Activated CD8-positive, alpha-beta memory T cell treated with anti-CD3 and anti-CD28 coated beads, Interleukin-2, amount 50 U/mL, for 1 hour (primary cell): ENCODE results near the gene DNM3.

Experiments
- DNase-seq: peaks from one replicate; pipeline ENCODE4 v3.0.0-alpha.2; 2020; ENCODE audit errors: extremely low read depth

DNM3 gene

DNA sequence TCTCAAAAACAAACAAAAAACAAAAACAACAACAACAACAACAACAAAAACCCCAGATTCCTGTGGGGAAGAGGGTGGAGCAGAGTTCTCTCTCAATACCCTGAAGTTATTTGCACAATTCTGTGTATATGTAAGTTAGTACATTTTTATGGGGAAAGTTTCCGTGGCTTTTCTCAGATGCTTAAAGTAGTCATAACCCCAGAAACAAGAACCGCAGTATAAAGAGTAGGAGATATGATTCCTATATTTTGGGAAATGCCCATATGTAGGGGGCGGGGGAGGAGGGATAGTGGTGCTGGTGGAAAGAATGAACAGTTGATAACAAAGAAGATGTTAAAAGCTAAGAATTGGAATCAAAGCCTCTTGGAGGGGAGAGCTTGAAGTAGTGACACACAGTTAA is 131.5 kb downstream of the DNM3 start:
- no peak for DNase-seq

- no peak for DNase-seq
Measured at GRCh38 chr1:171973421-171973820, 132.1 kb downstream of the DNM3 start.

DNA sequence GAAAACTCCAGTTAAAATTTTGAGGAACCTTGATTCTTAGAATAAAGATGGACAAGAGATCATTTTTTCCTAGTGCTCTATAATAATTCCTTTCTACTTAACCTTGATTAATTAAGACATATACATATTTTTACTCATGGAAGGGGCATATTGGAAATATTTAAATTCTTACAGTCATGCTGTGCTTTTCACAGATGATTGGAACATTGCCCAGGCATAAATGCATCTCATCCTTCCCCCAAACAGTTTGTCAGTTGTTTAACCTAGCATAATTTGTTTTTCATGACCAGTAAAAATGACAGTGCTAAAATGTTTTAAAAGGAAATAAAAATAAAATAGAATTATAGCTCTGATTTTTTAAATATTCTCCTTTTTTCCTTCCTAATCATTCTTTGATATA is 140.0 kb downstream of the DNM3 start:
- DNase-seq, result no peak

DNA sequence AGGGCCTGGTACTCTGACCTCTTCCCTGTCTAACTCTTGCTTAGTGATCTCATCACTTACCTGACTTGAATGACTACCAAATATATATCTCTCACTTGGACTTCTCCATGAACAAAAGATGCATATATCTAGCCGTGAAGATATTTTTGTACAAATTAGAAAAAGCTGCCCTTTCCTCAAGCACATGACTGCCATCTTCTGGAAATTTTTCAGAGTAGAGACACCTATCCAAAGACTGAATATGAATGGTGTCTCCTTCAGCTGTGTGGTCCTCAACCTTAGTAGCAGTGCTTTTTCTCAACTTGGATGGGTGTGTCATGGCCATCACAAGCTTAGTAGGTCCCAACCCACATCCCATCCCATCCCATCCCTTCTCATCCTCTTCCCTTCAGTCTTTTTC is 142.3 kb downstream of the DNM3 start:
- DNase-seq, result no peak

- DNase-seq, result no peak
Measured at GRCh38 chr1:171984262-171984661, 143.0 kb downstream of the DNM3 start.

- no peak for DNase-seq
Measured at GRCh38 chr1:171984850-171985485, 143.7 kb downstream of the DNM3 start.

DNA sequence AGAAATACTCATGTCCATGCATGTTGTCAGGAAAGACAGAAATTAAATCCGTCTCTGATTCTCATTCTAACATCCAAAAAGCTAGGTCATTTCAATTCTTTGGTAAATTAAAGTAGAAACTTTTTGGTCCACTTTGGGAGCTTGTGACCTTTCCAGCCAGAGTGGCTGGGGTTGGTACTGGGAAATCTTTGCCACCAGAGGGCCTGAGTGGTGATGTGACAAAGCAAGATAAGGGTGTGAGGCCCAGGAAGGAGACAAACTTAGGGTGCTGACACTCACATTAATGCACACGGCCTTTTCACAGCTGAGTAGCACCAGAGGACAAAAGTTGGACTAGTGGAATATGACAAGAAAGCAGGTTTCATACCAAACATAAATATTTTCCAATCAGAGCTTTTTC is 144.3 kb downstream of the DNM3 start:
- DNase-seq, result no peak

- DNase-seq, result no peak
Measured at GRCh38 chr1:171988243-171988885, 147.1 kb downstream of the DNM3 start.

DNA sequence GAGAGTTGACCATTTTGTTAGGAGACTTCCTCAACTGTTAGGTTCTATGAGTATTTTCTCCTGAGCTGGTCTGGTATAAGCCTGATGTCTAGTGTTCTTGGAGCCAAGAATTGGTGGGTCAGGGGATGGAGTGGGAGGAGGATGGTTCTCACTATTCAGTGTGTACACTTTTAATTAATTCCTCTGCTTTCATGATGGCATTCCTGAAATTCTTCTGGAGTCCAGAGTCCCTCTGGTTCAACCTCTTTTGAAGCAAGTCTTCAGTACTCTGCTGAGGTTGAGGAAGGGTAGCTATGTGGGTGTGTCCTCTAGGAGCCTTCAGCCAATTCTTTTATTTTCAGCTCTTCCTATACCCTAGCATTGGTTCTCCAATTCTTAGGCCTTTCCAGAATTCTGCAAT is 149.1 kb downstream of the DNM3 start:
- DNase-seq, result no peak

DNA sequence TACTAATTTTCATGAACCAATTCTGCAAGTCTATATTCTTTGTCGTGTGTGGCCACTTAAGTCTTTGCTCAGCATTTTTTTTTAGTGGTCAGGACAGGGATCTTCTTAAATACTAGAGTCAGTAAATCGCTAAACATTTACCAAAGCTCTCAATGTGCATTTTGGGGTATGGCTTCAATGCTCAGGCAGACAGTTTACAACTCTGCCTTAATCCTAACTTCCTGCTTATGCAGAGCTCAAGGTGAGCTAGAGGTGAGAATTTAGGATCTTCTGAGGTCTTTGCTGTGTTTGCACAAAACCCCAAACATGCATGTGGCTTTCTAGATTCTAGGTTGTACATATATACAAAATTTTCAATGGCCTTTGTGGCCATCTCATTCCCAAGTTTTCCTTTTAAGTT is 153.0 kb downstream of the DNM3 start:
- DNase-seq, result no peak

DNA sequence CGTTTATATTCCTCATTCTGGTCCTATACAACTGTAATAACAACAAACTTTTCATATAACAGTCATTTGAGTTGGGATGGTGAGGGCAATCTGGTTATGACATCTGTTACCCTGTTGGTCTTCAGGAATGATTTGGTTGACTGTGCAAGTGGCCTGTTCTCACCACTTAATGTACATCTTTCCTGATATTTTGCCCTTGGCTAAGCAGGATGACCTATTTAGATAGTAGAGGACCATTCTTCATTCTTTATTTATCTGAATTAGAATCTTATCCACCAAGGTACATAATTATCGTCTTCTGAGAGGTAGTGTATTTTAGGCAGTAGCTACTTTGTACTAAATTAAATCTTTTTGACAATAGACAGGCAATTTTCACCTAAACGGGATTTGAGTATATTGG is 154.3 kb downstream of the DNM3 start:
- no peak for DNase-seq

DNA sequence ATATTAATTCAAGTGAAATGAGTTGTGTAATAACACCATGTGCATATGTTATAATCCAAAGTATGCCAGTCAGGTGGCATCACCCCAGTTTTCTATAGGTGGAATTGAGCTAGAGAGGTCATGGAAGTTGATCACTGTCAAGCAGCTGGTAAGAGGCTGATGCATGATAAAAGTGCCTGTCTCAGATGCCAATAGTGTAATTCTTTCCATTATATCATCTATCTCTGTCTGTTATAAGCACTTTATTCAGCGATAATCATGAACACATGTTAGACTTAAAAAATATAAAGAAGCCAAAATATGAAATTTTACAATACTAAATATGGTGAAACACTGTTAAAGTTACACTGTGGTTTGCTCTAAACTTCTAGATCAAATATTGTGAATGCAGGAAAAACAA is 156.6 kb downstream of the DNM3 start:
- DNase-seq, result no peak

GRCh38 chr1:171998711-171999110 is 157.4 kb downstream of the DNM3 start:
- DNase-seq, result no peak

DNA sequence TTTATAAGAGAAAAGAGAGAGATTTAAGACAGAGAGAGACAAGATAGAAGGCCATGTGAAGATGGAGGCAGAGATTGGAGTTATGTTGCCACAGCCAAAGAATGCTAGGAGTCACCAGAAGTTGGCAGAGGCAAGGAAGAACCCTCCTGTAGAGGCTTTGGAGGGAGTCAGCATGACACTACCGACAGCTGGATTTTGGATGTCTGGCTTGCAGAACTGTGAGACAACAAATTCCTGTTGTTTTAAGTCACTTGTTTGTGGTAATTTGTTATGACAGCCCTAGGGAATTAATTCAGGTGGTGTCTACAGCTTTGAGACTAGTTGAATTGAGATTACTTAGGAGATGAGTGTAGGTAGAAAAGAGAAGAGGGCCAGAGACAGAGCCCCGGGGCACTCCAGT is 158.5 kb downstream of the DNM3 start:
- DNase-seq, result no peak

DNA sequence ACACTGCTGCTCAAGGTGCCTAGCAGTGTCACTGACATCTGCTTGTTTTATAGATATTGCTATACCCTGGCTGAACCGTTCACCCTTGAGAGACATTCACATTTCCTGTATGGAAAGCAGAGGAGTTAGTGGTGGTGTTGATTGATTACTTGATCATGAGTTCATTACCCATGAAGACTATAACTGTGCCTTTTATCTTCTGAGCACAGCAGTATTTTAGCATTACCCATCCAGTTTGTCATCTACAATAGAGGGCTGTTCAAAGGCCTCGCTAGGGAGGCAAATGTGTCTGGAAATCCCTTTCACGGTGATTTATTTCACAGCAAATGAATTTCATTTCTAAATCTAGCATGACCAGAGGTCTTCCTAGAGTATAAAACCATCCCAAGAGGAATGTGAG is 160.0 kb downstream of the DNM3 start:
- no peak for DNase-seq

DNA sequence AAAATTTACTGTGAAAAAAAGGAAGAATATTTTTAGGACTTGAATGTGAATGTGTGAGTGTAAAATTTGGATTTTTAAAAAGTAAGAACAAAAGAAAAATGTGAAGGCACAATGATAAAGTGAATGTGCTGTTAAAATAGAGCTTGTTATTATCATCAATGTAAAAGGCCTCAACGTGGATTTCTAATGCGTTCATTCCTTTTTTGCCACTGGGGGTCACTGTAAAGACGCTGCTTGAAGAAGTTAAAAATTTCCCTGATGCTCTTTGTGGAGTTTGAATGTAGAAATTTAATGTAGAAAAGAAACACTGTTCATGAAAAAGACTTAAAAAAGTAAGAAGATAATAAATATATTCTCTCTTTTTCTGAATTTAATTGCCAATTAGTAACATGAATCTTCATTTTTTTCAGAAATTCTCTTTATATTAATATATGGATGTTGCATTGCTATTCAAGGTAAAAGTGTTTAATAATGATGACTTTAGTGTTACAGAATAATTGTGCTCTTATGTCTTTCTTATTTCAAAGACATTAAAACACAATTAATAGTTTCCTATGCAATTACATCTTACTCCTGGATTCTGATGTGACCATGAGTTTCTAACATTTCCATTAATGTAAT is 161.5 kb downstream of the DNM3 start:
- DNase-seq, result no peak

GRCh38 chr1:172003766-172004530 is 162.7 kb downstream of the DNM3 start:
- no peak for DNase-seq

GRCh38 chr1:172004671-172005070 is 163.4 kb downstream of the DNM3 start:
- no peak for DNase-seq

DNA sequence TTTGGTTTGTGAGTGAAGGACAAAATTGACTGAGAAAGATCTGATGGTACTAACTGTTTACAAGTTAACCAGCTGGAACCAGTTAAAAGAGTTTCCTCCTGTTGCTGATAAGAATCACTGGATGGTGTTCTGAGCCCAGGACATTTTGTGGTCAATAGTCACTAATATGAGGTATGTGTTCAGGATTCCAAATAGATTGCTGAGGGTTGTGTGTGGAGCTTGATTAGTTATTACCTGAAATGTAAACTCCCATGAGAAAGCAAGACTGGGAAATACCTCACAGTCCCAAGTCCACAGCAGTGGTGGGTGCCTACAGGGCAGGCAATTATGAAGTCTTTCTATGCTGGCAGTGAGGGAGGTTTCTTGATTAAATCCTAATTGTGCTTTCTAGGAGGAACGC is 164.6 kb downstream of the DNM3 start:
- no peak for DNase-seq

GRCh38 chr1:172006660-172007059 is 165.4 kb downstream of the DNM3 start:
- DNase-seq, result no peak

DNA sequence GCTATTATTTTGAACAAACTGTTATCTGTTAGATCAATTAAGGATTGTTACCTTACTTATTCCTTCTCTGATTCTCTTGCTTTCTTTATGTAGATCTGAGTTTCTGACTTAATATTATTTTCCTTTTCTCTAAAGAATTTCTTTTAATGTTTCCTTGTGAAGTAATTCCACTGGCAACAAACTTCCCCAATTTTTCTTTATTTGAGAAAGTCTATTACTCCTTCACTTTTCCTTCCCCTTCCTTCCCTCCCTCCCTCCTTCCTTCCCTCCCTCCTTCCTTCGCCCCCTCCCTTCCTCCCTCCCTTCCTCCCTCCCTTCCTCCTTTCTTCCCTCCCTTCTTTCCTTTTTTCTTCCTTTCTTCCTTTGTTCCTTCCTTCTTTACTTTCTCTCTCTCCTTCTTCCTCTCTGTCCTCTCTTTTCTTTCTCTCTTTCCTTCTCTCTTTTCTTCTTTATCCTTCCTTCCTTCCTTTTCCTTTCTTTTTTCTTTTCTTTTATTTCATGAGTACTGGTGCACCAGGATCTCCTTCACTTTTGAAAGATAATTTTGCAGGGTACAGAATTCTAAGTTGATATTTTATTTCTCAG is 177.5 kb downstream of the DNM3 start:
- no peak for DNase-seq

- DNase-seq, result no peak
Measured at GRCh38 chr1:172019976-172020375, 178.7 kb downstream of the DNM3 start.
